GM21528 (cell line): Measurements from ENCODE around the gene ANKFY1.
"Not testable (repeated sequence)": the region's sequence is repeated elsewhere in the genome, so short reads cannot be mapped to it uniquely, and the experiment has no call there.

Experiments
- ATAC-seq: cut with Tn5 transposase; IDR thresholded peaks from one replicate; pipeline ENCODE4 v1.9.1; 2021; ENCODE audit warnings: mild to moderate bottlenecking, moderate library complexity; ENCODE audit not compliant: unreplicated experiment, low FRiP score

ANKFY1 gene

DNA sequence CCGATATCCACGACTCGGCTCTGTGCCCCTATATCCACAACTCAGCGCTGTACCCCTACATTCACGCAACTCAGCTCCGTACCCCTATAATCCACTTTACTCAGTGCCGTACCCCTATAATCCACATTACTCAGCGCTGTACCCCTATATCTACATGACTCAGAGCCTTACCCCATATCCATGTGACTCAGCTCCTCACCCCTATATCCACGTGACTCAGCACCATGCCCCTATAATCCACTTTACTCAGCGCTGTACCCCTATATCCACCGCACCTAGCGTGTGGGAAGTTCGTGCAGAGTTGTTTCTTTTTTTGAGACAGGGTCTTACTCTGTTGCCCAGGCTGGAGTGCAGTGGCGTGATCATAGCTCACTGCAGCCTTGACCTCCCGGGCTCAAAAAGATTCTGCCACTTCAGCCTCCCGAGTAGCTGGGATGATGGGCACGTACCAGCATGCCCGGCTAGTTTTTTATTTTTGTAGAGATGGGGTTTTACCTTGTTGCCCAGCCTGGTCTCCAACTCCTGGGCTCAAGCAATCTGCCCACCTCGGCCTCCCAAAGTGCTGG lies 103.4 kb downstream of the ANKFY1 start:
- no peak for ATAC-seq

DNA sequence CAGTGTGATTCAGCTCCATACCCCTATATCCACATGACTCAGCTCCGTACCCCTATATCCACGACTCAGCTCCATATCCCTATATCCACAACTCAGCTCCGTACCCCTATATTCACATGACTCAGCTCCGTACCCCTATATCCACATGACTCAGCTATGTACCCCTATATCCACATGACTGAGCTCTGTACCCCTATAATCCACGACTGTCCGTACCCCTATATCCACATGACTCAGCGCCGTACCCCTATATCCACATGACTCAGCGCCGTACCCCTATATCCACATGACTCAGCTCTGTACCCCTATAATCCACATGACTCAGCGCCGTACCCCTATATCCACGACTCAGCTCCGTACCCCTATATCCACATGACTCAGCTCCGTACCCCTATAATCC lies 104.0 kb downstream of the ANKFY1 start:
- ATAC-seq: no peak

DNA sequence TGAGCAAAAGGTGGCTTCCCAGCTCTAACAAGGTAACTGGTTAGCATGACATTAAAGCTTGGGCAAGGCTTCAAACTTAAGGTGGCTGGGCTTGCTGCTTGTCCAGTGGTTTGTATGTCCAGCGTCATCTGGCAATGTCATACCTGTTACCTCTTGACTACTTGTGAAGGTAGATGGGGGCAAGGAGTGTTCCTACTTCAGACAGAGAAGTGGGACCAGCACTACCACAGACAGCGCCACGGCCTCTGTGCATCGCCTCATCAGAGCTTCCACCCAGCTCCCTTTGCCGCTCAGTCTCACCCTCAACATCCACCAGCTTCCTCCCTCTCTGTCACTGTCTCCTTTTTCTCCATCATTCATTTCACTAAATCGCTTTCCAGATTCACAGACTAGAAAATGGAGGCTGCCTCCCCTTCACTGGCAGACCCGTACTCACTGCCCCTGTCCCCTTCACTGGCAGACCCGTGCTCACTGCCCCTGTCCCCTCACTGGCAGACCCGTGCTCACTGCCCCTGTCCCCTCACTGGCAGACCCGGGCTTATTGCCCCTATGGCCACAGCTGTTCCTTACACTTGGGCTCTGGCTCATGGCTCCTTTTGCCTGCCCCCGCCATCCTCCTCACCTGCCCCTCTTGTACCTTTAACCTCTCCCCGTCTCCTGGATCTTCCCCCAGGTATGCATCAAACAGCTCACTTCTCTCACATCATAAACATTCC lies 106.0 kb downstream of the ANKFY1 start:
- no peak for ATAC-seq

DNA sequence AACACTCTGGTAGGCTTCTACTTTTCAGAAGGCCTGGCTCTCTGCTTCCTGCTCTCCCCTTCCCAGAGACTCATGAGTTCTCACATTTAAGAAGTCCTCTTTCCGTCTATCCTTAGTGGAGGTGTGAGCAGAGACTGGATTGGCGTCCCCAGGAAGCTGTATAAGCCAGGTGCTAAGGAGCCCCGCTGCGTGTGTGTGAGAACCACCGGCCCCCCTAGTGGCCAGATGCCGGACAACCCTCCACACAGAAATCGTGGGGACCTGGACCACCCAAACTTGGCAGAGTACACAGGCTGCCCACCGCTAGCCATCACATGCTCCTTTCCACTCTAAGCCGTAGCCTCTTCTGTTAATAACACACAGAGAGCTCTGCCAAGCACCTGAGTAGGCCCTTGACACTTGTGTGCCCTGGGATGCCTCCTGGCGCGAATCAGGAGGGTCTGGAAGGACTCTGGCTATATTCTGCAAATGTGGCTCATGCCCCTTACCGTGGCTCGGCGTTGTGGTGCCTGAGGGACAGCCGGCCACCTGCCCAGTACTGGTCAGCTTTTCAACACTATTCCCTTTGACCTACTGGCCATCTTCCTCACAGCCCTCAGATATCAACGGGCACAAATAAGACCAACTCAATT lies 106.9 kb downstream of the ANKFY1 start:
- ATAC-seq: no peak

- no peak for ATAC-seq
Measured at GRCh38 chr17:4155980-4156620, 107.7 kb downstream of the ANKFY1 start.

DNA sequence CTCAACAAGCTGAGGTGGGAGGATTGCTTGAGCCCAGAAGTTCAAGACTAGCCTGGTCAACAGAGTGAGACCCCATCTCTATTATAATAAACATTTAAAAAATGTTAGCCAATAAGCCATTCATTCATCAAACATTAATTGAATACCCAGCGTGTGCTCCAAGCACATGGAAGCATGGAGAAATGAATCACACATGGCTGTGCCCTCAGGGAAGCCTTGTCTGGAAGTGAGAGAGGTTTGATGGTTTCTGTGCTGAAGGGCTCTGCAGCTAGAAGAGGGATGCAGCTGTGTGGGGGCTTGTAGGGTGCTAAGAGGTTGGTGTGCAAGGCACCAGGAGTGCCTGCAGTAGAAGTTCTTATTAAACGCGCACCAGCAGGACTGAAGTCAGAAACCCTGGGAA lies 109.6 kb downstream of the ANKFY1 start:
- ATAC-seq: no peak

DNA sequence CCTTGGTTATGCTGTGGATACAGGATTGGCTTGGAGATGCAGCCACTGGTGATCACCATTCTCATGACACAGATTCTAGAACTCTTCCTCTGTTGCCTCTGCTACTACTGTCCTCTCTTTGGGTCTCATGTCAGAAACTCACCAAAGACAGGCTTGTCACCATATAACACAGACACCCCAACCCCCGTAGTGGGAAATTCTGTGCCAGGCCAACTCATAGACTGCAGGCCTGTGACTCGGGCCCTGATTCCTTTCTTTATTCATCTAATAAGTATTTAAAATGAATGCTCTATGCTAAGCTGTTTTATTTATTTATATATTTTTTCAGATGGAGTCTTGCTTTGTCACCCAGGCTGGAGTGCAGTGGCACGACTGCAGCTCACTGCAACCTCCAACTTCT lies 111.3 kb downstream of the ANKFY1 start:
- no peak for ATAC-seq

DNA sequence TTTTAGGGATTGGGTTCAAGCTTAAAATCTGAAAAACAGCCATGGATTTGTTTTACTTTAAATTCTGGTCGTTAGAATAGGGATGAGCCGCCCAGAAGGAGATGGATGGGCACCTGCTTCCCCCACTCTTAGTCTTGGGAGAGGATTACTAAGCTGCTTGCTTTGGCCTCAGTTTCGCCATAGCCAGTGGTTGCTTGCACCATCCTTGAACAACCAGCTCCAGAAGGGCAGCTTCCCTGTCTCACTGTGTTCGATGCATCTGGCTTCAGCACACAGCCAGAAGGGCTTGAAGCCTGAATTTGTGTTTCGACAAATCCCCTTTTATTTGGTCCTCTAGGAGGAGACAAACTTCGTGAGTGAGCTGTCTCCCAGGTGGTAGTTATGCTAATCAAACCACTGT lies 113.7 kb downstream of the ANKFY1 start:
- ATAC-seq: no peak

DNA sequence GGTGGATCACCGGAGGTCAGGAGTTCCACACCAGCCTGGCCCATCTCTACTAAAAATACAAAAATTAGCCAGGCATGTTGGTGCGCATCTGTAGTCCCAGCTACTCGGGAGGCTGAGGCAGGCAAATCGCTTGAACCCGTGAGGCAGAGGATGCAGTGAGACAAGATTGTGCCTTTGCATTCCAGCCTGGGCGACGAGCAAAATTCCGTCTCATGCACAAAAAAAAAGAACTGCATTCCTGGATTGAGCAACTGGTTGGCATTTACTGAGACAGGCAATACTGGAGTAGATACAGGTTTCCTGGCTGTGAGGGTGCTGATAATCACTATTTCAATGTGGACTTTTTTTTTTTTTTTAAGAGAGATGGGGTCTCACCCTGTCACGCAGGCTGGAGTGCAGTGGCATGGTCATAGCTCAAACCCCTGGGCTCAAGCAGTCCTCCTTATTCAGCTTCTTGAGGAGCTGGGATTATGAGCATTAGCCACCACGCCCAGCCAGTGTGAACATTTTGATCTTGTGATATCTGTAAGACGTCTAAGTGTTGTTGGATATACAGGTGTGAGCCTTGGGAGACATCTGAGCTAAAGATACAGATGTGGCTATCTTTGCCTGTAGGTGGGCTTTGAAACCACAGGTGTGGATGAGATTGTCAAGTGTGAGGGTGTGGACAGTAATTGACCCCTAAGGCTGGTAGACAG lies 115.0 kb downstream of the ANKFY1 start:
- ATAC-seq: no peak

DNA sequence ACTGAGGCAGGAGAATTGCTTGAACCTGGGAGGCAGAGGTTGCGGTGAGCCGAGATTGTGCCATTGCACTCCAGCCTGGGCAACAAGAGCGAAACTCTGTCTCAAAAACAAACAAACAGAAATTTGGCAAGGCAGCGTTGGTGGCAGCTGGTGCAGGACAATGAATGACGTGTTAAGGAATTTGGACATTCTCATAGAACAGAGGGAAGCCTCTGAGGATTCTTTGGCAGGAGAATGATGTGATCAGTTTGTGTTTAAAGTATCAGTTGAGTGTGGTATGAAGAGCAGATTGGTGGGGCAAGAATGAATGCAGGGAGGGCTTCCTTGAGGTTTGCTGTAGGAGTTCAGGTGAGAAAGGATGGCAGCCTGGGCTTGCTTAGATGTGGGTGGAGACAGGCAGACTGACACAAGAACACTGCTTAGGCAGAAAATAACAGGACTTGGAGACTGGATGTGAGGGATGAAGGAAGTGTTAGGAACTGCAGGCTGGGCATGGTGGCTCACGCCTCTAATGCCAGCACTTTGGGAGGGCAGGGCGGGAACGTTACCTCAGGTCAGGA lies 115.9 kb downstream of the ANKFY1 start:
- ATAC-seq: no peak

GRCh38 chr17:4146641-4147040 lies 117.1 kb downstream of the ANKFY1 start:
- no peak for ATAC-seq

DNA sequence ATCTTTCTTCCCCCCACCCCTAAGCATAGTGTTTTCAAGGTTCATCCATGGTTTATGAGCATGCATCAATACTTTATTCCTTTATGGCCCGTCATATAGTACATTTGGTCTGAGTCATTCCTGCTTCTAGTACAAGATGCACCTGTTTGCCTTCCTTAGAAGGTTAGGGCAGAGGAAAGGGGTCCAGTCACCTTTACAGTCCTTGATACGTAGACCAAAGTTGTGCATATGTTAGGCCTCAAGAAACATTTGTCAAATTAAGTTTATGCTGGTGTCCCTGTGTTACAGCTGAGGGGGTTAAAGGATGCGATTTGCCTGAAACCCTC lies 119.4 kb downstream of the ANKFY1 start:
- no peak for ATAC-seq

DNA sequence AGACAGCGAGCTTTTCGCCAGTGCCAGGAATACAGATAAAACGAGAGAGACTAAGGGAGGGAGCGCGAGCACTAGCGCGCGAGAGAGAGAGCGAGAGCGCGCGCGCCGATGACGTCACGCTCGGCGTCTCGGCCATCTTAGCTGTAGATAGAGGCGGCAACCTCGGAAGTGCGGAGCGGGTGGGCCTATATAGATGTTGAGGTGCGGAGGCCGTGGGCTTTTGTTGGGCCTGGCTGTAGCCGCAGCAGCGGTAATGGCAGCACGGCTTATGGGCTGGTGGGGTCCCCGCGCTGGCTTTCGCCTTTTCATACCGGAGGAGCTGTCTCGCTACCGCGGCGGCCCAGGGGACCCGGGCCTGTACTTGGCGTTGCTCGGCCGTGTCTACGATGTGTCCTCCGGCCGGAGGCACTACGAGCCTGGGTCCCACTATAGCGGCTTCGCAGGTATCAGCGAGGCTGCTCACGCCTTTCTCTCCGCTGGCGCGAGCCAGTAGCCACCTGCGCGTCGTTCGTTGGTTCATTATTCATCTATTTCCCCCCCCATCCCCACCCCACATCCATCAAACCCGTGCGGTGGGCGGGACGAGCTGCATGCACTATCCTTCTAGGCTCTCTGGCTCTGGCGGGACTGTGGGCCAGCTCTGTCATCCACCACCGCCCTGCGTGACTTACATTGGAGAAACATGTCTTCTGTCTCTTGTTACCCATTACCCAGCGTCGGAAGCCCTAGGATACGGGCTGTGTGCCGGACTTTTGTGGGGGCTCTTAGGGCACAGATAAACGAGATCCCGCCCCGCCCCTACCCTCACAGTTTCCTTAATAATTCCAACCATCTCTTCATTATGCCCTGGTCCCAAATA lies 120.0 kb downstream of the ANKFY1 start:
- peak; percentile 69 for ATAC-seq

- peak; percentile 21 for ATAC-seq
Measured at GRCh38 chr17:4142107-4142900, 121.5 kb downstream of the ANKFY1 start.

- ATAC-seq: no peak
Measured at GRCh38 chr17:4140125-4140524, 123.7 kb downstream of the ANKFY1 start.

GRCh38 chr17:4138906-4139526 lies 124.8 kb downstream of the ANKFY1 start:
- not testable (repeated sequence) for ATAC-seq

- ATAC-seq: no peak
Measured at GRCh38 chr17:4136373-4136772, 127.4 kb downstream of the ANKFY1 start.

DNA sequence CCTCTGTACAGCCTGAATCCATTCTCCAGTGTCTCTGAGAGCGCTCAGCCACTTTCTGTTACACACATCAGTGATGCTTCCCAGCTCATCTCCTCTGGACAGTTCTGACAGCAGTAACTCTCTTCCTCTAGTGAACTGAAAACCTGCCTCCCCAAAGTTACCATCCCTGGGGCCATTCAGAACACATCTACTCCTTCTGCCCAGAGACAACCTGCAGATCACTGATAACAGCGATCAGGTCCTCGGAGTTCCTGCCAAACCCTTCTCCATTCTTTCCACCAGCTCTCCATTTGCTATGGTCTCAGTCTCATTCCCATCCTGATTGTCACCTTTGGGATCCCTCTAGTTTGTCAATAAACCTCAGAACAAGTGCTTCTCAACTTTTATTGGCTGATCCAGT lies 128.3 kb downstream of the ANKFY1 start:
- no peak for ATAC-seq

GRCh38 chr17:4134721-4135120 lies 129.1 kb downstream of the ANKFY1 start:
- no peak for ATAC-seq
